HG03442 (cell line): ENCODE results near the gene BCORL1.

Source experiments
- ATAC-seq: cut with Tn5 transposase; IDR thresholded peaks from one replicate; pipeline ENCODE4 v1.9.1; 2021; ENCODE audit warnings: mild to moderate bottlenecking, moderate library complexity; ENCODE audit not compliant: unreplicated experiment

The BCORL1 gene

DNA sequence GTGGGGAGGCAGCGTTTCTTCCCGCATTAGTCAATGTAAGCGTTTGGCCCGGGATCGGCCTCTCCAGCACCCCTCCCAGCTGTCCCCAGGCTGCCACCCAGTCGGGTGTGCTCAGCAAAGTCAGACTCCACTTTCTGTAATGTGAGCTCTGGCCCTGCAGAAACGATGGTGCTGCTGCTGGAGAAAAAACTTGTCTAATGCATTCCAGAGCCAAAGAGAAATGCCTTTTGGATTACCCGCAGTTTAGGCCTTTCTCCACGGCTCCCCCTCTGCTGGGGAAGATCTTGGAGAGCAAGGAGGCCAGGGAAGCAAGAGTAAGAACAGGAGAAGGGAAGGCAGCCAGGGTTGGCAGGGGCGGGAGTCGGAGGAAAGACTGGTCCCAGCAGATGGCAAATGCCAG, 72.7 kb downstream of the BCORL1 start:
- no peak for ATAC-seq

DNA sequence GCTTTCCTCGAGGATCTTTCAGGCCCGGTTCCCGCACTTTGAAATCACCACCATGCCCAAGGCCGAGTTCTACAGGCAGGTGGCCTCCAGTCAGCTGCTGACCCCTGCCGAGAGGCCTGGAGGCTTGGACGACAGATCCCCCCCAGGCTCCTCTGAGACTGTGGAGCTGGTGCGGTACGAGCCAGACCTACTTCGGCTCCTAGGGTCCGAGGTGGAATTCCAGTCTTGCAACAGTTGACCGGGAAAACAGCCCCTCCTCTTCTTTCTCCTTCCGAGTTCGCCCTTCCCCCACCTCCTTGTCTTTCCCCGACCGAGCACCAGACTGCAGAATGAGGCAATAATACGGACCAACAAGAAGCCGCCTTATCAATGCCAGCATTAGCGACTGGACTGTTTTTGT, 73.5 kb downstream of the BCORL1 start:
- ATAC-seq, result no peak

GRCh38 chrX:130057209-130057608, 74.8 kb downstream of the BCORL1 start:
- ATAC-seq, result no peak

DNA sequence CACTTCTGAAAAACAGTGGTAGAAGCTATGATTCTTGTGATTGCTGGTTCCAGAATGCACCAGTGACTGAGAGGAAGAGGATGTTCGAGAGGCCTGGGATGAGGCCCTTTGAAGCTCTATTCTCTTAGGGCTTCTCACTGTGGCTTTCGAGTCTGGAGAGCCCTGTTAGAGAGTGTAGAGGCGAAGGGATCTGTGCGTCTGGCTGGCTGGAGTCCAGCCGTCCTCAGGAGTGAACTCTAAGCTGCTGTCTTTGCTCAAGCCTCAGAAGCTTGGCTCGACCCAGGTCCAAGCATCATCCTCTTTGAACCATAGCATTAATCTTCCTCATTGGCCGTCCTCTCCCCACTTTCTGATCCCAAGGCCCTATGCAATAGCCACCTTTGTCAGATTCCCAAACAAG, 76.2 kb downstream of the BCORL1 start:
- no peak for ATAC-seq

GRCh38 chrX:130060122-130061069, 78.0 kb downstream of the BCORL1 start:
- ATAC-seq, result peak; percentile 89

GRCh38 chrX:130066975-130067615, 84.7 kb downstream of the BCORL1 start:
- no peak for ATAC-seq

GRCh38 chrX:130071611-130072344, 89.3 kb downstream of the BCORL1 start:
- no peak for ATAC-seq

DNA sequence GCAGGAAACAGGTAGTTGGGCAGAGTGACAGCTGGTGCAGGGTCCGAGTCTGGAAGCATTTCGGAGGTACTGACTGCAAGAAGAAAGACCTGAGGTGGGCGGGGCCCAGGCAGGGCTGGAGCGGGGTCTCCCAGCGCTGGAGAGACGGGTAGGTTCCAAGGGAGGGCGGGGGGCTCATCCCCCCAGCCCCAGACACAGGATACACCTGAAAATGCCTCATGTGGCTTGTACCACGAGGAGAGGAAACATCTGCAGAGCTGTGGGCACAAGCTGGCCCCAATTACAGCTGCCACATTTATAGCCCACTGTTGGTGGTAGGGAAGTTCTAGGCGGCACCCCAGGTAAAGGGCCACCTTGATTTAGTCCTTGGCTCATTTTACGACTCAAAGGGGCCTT, 89.9 kb downstream of the BCORL1 start:
- no peak for ATAC-seq

DNA sequence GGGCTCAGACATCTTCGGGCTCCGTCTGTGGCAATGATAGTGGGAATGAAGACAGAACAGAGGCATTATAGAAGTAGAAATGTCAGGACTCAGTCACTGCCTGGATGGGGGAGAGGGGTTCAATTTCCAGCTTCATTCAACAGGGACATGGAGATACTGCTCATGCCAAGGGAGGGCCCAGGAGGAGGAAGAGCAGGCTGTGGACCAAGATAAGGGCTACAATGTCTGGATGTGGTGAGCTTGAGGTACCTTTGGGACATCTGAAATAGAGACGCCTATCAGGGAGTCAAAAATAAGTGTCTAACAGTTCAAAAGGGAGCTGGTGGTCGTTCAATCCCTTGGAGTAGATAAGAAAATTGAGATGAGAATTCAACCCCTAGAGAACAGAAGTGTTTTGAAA, 93.3 kb downstream of the BCORL1 start:
- no peak for ATAC-seq

DNA sequence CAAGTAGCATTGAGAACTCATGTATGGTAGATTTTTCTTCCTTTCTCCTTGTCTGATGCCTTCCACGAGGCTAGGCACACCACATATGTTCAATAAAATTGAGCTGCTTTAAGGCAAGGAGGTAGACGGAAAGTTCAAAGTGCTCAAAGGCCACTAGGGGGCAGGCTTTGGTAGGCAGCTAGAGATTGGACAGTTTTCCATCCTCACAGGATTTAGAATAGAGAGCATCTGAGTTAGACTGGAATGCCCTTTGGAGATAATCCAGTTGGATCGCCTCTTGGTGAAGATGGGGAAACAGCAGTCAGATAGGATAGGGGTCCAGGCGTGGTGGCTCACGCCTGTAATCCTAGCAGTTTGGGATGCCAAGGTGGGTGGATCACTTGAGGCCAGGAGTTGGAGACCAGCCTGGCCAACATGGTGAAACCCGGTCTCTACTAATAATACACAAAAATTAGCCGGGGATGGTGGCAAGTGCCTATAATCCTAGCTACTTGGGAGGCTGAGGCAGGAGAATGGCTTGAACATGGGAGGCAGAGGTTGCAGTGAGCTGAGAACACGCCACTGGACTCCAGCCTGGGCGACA, 97.5 kb downstream of the BCORL1 start:
- no peak for ATAC-seq

DNA sequence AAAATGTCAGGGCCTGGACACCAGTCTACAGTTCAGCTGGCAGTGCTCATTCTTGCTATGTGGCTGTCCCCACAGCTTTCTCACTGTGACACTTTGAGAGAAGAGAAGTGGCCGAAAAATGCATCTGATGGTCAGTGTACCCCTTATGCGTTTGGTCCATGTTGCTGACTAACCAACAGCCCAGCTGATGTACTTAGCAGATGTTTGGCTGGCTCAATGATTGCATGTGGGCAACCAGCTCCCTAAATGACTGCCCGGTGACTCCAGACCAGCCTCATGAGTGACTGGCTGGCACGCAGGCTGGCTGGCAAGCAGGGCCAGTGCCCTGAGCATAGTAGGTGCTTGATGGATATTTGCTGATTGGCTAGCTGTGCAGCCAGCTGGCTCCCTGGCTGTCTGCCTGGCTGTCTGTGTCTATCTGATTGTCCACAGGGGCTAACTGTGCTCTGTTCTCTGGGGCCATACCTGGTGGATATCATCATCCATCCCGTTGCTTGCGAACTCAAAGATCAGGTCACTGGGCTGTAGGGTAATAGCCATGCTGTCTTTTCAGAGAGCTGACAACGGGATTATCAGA, 98.4 kb downstream of the BCORL1 start:
- ATAC-seq, result no peak

DNA sequence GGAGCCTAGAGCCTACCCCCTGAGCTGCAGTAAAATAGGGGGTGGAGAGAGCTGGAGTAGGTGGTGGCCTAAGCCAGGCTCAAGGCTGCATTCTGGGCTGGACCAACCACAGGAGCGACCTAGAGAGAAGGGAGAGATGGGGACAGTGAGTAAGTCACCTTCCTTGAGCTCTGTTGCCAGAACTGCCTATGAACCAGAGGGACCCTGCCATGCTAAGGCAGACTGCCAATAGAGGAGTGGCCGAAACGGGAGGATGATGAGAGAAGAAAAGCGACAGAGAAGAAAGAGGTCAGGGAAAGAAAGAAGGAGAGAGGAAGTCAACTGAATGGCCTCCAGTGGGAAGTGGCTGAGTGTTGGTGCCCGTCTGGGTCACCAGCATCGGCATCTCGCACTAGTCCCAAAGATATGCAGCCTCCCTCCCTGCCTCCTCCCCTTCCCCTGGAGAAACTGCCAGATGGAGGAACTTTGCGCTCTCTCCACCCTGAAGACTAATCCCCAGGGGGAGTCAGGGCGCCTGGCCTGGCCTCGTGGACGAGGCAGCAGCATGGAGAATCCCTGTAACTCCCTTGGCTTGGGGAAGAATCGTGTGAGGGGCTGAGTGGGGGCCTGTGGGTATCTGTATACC, 99.1 kb downstream of the BCORL1 start:
- no peak for ATAC-seq

DNA sequence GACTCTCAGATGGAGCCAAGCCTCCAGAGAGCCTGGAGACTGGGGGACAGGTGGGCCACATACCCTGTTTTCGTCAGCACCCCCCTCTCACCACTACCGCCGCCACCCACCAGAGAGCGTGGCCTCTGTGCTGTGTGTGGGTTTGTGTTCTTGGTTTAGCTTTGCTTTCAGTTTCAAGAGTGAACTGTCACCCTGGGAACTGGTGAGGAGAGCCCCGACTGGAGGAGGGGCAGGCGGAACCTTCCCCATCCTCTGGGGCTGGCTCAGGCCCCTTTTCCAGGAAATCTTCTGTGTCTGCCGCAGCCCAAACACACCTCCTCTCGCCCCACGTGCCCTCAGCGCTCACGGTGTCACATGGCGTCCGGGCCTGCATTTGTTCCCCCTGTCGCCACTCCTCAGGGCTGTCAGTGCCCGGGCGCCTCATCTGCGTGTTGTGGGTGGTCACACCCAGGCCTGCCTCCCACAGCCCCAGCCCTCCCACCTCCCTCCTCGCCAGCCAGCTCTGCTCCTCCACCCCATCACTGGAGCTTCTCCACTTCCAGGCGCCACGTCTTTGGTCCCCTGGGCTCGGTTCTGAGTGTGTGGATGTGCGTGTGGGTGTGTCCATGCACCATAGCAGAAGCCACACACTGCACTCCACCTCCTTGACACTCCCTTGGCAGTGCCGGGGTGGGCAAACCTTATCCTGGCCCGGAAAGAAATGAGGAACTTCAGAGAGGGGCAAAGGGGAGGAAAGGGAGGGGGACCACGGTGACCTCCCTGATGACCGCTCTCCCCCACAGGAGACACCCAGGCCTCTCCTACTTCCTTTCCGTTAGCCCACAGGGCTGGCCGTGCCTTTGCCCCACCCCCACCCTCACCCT, 100.0 kb downstream of the BCORL1 start:
- peak; percentile 51 for ATAC-seq

DNA sequence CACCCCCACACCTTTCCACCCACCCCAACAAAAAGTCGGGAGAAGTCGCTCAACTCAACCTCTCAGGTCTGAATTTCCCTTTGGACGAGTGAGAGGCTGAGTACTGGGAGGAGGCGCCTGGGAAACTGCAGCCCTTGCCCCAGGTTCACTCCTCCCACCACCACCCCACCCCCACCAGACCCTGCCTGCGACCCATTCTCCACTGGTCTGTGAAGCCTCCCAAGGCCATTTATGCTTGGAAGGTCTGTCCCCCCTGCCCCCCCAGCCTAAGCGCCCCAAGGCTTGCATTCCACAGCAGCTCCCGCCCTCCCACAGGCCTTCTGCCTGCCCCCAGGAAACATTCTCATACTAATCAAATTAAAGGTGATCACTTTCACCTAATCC, 100.7 kb downstream of the BCORL1 start:
- no peak for ATAC-seq

DNA sequence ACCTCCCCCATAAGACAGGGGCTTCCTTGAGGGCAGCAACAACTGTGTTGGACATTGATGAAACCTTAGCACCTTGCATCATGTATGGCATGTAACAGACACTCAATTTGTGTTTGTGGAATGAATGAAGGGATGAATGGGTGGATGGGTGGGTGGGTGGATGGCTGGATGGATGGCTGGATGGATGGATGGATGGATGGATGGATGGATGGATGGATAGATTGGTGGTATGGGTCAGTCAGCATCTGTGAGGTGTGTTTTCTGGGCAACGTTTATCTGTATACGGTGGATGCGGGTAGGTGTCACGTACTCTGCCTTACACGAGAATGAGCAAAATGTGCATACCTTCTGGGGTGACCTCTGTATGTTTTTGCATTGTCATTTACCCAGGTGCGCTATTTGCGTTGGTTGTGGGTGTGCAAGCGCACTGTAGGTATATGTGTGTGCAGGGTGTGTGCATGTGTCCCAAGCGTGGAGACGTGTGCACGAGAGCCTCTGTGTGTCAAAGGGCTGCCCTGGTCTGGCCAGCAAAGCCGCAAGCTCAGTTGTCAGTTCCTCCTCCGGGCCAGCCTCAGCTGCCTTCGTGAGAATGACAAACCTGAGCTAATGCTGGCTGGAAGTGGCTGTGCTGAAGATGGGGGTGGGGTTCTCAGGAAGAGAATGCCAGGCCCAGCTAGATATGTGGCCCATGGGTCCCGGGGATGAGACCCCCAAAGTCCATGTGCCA, 101.4 kb downstream of the BCORL1 start:
- peak; percentile 30 for ATAC-seq

GRCh38 chrX:130084631-130085237, 102.3 kb downstream of the BCORL1 start:
- peak; percentile 37 for ATAC-seq

DNA sequence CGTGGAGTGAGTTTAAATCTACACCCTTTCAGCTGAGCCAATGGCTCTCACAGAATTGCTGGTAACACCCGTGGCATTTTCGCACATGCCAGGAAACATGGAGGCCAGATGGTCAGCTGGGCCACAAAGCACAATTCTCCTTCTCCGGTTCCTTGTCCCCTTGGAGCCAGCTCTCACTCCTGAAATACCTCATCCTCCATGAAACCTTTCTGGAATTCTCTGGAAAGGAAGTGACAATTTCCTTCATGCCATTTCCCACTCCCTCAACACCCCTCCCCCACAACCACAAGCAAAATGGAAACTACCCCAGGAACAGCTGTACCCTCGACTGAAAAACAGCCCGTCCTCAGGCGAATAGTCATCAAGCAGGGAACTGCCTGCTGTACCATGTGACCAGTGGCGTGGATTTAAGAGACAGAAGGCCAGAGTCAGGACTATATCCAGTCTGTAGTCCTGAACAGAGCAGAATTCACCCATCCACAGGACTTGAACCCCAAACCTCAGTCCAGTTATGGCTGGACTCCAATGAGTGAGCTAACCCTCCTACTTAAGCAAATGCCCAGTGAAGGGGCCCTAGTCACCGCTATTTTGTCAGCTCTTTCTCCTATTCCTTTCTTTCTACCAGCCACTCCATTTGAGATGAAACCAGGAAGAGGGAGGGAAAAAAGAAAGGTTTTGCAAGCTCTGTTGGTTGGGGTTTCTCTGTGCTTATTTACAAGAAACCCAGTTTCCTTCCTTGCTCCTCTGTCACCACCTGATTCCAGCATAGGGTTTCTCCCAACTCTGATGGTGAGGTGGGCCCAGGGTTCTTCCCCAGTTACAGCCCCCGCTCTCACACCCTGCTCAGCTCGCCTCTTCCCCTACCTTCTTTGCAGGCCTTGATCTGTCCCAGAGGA, 103.4 kb downstream of the BCORL1 start:
- ATAC-seq, result no peak
